HG03045 (cell line): ENCODE measurements around the gene PHKB.
"Not testable (repeated sequence)": the region's sequence is repeated elsewhere in the genome, so short reads cannot be mapped to it uniquely, and the experiment has no call there.

ENCODE experiments used
- ATAC-seq: cut with Tn5 transposase; IDR thresholded peaks from one replicate; pipeline ENCODE4 v1.9.1; 2021; ENCODE audit warnings: mild to moderate bottlenecking, moderate library complexity; ENCODE audit not compliant: unreplicated experiment

PHKB gene

DNA sequence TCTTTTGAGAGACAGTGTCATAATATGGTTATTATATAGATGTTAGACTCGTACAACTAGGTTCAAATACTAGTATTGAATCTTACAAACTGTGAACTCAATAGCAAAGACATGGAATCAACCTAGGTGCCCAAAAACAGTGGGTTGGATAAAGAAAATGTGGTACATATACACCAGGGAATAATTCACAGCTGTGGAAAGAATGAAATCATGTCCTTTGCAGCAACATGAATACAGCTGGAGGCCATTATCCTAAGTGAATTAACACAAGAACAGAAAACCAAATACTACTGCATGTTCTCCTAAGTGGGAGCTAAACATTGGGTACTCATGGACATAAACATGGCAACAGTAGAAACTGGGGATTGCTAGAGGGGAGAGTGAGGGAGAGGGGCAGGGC is 8.1 kb downstream of the PHKB start:
- no peak for ATAC-seq

DNA sequence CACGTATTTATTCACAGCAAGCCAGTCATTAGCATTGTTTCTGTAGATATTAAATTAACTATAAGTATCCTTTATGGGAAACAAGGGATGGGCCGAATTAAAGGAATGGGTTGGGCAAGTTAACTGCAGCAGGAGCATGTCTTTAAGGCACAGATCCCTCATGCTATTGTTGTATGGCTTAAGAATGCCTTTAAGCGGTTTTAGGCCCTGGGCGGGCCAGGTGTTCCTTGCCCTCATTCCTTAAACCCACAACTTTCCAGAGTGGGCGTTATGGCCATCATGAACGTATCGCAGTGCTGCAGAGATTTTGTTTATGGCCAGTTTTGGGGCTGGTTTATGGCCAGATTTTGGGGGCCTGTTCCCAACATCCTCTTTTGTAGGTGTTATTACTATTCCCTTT is 9.1 kb downstream of the PHKB start:
- ATAC-seq, result no peak

DNA sequence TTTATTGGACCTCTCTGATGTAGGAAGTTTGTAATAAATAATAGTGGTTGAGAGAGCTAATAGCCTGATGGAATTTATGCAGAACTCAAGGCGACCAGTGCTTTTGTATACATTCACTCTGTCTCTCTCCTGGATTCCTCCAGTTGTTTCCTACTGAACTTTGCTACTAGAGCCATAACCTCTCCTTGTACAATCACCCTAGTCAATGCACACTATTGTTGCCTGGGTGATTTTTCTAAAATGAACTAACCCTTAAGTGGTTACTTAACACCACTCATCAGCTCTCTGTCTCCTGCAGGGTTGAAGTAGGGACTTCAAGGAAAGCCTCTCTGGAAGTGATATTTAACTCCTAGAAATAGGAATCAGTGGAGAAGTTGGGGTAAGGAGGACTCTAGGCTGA is 9.7 kb downstream of the PHKB start:
- ATAC-seq, result no peak

DNA sequence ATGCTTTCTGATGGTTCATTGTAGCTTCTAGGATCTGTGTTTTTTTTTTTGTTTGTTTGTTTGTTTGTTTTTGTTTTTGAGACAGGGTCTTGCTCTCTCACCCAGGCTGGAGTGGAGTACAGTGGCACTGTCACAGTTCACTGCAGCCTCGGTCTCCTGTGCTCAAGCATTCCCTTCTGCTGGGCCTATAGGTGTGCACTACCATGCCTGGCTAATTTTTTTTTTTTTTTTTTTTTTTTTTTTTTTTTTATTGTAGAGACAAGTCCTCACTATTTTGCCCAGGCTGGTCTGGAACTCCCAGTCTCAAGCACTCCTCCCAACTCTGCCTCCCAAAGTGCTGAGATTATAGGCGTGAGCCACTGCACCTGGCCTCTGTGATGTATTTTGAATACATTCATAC is 11.9 kb downstream of the PHKB start:
- not testable (repeated sequence) for ATAC-seq

DNA sequence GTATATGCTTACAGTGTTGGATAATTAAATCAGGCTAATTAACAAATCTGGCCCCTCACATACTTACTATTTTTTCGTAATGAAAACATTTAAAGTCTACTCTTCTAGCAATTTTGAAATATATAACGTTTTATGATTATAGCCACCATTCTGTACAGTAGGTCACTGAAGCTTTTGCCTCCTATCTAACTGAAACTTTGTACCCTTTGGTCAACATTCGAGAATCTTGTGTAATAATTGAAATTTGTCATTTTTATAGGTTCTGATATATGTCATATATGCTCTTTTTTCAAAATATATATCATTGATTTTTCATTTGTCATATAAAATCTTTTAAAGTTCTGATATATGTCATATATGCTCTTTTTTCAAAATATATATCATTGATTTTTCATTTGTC is 12.7 kb downstream of the PHKB start:
- no peak for ATAC-seq

DNA sequence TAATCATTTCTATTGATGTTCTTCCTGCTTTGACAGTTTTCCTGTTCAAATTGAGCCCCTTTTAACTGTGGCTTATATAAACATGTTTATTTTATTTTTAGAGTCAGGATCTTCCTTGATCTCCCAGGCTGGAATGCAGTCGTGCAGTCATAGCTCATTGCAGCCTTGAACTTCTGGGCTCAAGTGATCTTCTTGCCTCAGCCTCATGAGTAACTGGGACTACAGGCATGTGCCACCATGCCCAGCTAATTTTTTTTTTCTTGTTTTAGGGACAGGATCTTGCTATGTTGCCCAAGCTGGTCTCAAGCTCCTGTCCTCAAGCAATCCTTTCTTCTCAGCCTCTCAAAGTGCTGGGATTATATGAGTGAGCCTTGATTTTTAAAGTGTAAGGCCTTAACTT is 14.7 kb downstream of the PHKB start:
- no peak for ATAC-seq

DNA sequence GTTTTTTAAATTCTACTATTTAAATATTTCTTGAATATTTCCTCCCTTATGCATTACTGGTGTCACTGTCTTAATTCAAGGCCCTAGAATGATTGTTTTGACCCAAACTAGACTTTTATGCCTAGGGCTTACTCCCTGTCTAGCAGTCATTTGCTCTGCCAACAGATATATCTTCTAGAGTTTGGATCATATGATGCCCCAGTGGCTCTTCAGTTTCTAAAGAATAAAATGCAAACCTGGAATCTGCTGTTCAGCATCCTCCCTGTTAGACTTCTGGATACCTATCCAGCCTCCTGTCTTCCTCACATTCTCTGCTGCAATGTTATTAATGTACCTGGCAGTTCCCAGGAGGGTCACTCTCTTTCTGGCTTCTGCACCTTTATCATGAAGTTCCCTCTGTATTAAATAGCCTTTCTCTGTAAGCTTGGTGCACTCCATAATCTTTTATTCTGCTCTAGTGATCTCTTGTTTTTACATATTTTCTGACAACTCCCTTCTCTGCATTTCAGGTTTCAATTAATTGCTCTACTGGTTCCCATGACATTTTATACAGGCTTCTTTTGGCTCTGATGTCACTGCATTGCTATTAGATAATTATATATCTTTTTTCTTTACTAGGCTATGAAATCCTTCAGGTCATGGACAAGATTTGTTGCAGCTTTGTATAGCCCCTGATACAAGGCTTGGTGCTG is 15.7 kb downstream of the PHKB start:
- no peak for ATAC-seq

DNA sequence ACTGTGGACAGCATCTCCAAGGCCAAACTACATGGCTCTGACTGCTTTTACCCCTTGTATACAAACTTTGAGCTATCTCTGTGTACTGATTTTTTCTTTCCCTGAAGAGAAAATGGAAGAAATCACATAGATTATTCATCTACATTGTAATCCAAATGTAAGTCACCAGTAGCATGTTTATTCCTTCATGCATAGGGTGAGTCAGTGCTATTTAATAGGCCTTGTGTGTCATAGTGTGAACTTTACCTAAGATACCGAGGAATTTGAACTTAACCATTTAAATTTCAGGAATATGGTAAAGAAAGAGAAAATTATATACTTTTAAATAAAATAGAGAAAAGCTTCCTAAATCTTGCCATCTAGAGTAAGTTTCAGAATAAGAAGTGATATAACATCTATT is 16.5 kb downstream of the PHKB start:
- no peak for ATAC-seq

DNA sequence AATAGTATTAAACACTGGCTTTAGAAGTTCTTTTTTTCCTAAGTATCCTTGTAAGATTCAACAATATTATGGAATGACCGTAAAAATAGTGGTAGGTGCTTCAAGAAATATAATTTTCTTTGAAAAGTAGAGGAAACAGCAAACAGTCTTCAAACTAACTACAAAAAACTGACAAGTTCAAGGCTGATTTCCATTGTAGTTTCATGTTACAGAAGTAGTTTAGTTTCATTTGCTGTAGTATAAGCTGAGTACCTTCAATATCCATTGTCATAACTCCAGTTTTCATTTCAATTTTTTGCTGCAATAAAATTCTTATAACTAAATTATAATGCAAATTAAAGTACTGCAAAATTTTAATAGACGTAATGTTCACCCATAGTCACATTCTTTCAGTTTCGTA is 19.3 kb downstream of the PHKB start:
- ATAC-seq, result no peak

DNA sequence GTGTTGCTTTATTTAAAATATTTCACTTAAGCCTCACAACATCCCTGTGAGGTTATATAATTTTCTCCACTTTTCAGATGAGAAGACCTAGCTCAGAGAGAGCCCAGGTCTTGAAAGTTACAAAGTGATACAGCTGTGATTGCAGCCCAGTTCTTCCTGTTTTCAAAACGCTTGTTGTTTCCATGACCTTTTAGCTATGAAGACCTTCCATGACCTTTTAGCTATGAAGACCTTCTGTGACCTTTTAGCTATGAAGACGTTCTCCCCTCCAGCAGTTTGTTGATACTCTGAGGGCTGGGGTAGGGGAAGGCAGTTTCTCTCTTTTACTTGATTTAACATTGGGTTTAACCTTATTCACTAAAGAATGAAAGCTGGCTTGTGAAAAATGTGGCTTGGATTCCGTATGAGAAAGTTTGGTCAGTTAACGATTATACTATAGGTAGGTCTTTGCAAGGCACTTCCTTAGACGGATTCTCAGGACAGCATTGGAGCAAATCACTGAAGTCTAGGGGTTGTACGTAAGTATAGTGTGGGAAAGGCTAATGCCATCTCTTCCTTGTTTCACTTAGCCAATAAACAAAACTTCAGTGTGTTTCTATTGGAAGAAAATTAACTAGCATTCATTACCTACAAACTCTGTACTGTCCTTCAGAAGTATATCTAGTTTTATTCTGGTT is 20.7 kb downstream of the PHKB start:
- no peak for ATAC-seq

DNA sequence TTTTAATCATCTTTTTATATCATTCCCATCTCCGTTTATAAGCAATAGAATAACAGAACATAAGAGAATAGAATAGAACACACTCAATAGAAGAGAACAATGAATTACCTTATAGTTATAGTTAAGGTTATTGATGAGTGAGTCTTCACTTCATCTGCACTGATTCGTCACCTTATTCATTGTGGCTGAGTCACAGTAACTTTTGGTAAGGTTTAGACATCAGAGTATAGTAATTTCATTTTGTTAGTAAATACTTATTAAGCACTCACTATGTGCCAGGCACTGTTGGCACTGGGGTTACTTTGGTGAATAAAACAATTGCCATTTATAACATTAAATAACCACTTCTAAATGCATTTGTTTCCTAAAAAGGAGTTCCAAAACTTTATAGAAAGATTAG is 22.5 kb downstream of the PHKB start:
- ATAC-seq, result no peak

DNA sequence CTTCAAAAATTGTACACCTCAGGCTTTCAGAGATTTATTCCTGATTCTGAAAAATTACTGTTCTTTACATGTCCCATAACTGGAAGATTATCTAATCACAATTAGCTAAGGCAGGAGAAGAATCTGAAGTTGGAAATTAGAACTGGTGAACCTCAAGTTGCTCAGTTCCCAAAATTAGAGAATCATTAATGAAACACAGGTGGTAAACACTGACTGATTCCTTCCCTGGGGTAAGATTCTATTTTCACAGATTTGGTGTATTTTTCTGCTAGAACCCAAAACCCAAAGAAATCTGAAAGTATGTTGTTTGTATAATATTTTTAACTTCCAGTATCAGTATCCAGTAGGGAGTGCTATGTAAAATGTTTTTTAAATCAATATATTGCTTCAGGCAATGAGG is 25.7 kb downstream of the PHKB start:
- no peak for ATAC-seq

DNA sequence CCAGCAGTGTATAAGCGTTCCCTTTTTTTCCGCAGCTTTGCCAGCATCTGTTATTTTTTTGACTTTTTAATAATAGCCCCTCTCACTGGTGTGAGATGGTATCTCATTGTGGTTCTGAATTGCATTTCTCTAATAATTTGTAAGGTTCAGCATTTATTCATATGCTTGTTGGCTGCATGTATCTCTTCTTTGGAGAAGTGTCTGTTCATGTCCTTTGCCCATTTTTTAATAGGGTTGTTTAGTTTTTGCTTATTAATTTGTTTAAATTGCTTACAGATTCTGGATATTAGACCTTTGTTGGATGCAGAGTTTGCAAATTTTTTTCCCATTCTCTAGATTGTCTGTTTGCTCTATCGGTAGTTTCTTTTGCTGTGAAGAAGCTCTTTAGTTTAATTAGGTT is 26.9 kb downstream of the PHKB start:
- ATAC-seq, result no peak

DNA sequence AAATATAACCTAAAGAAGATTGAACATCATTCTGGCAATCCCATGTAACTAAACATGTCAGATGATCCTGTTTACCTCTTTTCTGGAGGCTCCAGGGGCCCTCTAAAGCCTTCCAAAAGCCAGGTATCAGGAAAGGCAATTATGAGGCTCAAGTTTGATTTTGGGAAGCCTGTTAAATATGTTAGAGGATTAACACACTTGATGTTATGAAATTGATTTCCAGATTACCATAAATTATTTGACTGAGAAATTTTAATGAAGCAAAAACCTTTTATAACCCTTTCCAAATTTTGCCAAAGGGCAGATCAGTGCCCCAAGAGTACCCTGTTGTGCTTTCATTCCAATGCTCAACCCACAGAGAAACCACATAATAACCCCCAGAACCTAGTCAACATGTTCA is 29.3 kb downstream of the PHKB start:
- no peak for ATAC-seq

DNA sequence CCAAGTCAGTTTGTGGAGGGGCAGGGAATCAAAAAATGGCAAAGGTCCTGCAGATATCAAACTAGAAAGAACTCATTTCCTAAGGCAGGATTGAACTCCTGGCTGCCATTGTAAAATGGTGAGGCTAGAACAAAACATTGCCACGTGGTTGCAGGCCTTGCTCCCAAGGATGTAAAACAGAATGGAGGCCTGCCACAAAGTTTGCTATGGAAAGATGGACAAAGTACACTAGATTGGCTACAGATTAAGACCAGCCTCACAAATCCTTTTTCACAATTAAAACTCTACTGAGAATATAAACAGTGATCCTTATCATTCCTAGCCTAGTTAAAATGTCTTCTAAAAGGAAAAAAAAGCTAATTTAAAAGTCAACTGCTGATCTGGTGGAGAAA is 30.9 kb downstream of the PHKB start:
- ATAC-seq, result no peak

DNA sequence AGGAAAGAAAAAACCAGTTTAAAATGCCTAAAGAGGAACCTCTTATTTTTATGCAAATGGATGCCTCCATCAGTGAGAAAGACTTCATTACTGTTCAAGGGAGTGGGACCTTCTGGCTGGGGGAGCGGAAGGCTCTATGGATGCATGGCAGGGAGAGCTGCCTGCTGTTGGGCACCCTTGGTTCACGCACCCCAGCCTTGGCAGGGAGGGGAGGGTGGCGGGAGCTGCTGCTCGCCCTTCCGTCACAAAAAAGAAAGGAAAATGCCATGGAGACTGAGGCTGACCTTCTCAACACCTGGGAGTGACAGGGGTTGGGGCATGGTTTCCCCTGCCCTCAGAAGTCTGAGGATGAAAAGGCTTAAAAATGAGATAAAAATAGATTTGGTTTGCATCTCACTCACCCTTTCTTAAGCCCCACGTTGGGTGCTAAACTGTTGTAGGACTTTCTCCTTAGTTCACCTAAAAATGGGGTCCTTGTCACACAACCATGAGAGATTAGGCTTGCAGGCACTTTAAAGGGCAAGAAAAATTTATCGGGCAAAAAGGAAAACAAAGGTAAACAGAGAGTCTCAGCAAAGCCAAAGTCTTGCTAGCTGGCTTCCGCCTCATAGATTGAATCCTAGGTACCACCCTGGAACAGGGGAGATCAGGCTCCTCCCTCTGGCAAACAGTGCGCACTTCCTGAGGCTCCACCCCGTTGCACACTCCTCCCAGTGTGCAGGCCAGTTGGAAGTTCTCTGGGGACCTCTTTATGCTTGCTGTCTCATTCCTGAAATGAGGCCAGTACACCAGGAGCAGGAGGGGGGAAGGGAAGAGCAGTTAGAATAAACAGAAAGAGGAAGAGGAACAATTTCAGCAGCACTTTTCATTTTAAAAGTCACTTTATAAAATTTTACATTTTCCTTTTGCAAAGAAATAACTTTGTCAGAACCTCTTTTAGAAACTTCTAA is 31.6 kb downstream of the PHKB start:
- ATAC-seq, result peak; percentile 89

DNA sequence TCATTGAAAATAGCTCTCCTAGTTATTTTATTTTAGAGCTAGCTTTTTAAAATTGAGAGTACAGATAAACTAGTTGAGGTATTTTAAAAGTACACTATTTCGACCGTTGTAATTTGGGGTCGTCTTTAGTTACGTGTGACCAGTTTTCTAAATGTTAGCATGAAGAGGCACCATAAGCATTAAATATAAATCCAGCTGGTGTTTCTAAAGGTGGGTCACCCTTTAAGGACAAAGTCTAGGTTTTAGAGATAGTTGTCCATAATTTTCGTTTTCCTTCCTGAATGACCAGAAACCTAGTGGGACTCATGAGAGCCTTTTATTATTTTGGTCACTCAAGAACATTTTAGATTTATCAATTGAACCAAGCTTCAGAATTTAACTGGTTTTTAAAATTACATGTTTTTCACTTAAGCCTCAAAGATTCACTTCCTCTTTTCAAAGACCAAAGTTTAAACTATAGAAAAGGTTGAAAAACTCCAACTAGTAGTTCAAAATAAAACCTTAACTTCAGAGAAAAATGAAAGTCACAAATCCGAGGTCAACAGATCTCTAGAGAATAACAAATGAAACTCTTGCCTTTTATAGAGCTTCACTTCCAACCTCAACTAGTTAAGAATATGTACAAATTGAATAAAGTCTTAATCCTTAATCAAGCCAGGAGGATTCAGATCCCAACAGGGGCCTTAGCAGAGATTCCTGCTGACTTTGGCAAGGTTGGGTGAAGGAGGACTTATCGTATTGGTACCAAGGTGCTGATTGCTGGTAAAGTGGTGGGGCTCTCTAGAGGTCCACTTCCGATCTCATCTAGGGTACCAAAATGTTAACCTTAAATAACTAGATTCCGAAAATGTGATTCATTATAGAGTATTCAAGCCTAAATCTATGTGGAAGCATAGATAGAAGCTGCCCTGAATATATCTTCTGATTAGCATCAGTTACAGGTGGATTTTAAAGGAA is 32.5 kb downstream of the PHKB start:
- ATAC-seq, result peak; percentile 41

DNA sequence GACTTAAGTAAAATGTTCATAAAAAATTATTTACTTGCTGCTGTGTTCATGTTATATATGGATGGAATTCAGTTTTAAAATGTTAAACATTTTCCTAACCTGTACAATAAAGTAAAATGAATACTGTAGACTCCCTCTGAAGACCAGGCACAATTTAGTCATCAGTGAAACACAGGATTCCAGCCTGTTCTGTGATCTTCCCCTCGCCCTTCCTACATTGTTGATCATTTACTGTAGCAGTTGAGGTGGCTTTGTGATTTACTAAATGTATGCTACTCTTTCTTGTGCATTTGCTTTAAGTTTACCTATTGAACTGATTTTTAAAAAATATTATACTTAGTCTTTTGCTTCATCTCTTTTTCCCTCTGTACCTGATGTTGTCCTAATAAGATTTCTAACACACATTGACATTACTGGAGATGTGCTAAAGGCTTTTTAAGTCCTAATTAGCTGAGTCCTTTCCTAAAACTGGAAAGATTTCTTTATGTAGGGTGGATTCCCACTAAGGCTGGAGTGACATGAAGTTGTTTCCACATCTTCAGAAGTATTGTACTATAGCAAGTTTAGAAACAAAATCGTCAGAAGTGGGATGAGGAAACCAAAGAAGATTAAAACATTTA is 38.1 kb downstream of the PHKB start:
- no peak for ATAC-seq

DNA sequence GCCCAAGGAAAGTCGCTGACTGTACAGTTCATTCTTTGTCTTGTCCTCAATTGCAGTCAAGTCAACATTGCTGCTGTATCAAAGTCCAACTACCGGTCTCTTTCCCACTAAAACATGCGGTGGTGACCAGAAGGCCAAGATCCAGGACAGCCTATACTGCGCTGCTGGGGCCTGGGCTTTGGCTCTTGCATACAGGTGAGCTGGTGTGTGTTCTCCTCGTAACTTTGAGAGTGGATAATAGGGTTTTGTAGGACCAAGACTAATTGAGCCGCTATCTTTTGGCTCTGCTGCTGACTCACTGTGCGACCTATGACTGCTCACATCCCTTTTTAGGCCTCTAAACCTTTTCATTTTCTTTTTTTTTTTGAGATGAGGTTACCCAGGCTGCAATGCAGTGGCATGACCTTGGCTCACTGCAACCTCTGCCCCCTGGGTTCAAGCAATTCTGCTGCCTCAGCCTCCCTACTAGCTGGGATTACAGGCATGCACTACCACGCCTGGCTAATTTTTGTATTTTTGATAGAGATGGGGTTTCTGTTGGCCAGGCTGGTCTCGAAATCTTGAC is 38.7 kb downstream of the PHKB start:
- no peak for ATAC-seq

DNA sequence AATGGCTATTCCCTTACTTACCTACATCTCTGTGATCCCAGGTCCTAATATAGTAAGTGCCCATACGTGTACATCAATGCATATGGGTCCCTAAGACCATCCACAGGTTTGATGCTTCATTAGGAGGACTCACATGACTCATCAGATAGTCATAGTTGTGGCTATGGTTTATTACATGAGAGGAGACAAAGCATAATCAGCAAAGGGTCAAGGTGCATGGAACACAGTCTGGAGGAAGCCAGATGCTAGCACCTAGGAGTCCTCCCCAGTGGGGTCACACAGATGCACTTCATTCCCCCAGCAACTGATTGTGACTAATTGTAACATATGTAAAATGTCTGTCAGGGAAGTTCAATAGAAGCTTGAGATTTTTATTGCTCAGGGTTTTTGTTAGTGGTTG is 42.8 kb downstream of the PHKB start:
- no peak for ATAC-seq
